Anterior cingulate cortex (tissue), 58 donors: Measurements from ENCODE around the gene RFTN1.

Experiments
- DNase-seq, 58 donors: peaks; one replicate each; lab custom pipeline; 2025; lab: John Stamatoyannopoulos, UW

Gene RFTN1

GRCh38 chr3:16513141-16514020, at the start of gene RFTN1:
TSS of gene RFTN1 (minus strand) at chr3:16513699. CDS start at chr3:16493869, 19,830 bp downstream.
- DNase-seq, result peak in 5 of 58 donors; percentile 6 to 46 (median 25)

- no peak for DNase-seq
These were observed 46.3 kb upstream of the RFTN1 start for GRCh38 chr3:16559653-16560365.

- no peak for DNase-seq
These were observed 40.6 kb upstream of the RFTN1 start for GRCh38 chr3:16554126-16554525.

- DNase-seq, result no peak
These were observed 39.3 kb upstream of the RFTN1 start for GRCh38 chr3:16552757-16553156.

GRCh38 chr3:16551342-16551976, 38.0 kb upstream of the RFTN1 start:
- no peak for DNase-seq

- peak in 49 of 58 donors; percentile 8 to 85 (median 31) for DNase-seq
These were observed 37.3 kb upstream of the RFTN1 start for GRCh38 chr3:16550676-16551341.

- DNase-seq, result no peak
These were observed 36.8 kb upstream of the RFTN1 start for GRCh38 chr3:16550305-16550675.

- no peak for DNase-seq
These were observed 35.2 kb upstream of the RFTN1 start for GRCh38 chr3:16548721-16549120.

GRCh38 chr3:16547561-16548357, 34.3 kb upstream of the RFTN1 start:
- DNase-seq, result no peak

- no peak for DNase-seq
These were observed 32.9 kb upstream of the RFTN1 start for GRCh38 chr3:16546186-16547010.

- DNase-seq, result no peak
These were observed 32.1 kb upstream of the RFTN1 start for GRCh38 chr3:16545413-16546185.

- DNase-seq, result no peak
These were observed 29.9 kb upstream of the RFTN1 start for GRCh38 chr3:16543242-16543864.

GRCh38 chr3:16538507-16538906, 25.0 kb upstream of the RFTN1 start:
- DNase-seq, result no peak

GRCh38 chr3:16536996-16537395, 23.5 kb upstream of the RFTN1 start:
- DNase-seq, result no peak

- DNase-seq, result no peak
These were observed 22.8 kb upstream of the RFTN1 start for GRCh38 chr3:16536344-16536663.

GRCh38 chr3:16534640-16535262, 21.3 kb upstream of the RFTN1 start:
- no peak for DNase-seq

- DNase-seq, result no peak
These were observed 20.6 kb upstream of the RFTN1 start for GRCh38 chr3:16533928-16534574.
